ENCODE measurements around the gene RAB3IP.
"Not testable (repeated sequence)": the region's sequence is repeated elsewhere in the genome, so short reads cannot be mapped to it uniquely, and the experiment has no call there.

Gene RAB3IP

DNA sequence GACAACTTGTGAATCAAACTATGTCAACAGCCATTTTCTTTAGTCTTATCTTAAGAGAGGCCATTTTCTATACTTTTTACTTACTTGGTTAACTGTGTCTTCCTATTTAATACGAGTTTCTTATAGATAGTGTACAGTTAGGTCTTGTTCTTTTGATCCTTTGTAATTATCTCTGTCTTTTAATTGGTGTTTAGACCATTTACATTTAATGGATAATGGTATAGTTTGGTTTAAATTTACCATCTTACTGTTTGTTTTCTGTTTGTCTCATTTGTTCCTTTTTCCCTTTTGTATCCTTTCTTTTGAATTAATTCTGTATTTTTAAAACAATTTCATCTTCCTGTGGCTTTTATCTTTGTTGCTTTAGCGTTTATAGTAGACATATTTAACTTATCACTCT, 19.4 kb downstream of the RAB3IP start:
- no peak for DNase-seq

GRCh38 chr12:69759581-69759980, 20.9 kb downstream of the RAB3IP start:
- DNase-seq = not testable (repeated sequence)

DNA sequence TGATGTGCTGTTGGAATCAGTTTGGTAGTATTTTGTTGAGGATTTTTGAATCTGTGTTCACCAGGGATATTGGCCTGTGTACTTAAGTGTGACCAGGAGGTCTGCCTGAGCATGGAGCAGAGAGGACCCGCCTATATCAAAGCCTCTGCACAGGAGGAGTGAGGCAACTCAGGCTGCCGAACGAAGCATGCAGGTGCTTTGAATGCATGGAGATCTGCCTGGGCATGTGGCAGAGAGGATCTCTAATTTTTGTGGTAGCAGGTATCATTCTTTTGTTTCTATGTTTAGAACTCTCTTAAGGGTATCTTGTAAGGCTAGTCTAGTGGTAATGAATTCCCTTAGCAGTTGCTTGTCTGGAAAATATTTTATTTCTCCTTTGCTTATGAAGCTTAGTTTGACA, 26.9 kb downstream of the RAB3IP start:
- DNase-seq = no peak

- no peak for DNase-seq
Observed at GRCh38 chr12:69766260-69766659, 27.6 kb downstream of the RAB3IP start.

DNA sequence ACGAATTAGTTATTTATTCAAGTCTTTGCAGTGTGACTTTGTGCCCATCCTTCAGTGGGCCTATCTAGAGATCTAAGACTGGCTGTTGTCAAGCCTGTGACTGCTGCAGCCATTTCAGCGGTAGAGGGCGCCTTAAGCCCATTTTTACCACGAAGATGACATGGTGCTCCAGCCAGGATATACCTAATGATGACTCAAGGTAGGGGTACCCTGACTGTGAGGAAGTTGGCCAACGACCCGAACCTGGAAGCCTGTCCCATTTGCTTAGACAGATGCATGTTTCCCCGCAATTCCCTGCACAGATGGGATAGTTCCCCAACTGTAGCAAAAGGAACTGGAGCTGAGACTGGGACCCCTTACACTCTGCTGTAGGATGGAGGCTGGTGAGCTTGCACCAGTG, 41.3 kb downstream of the RAB3IP start:
- DNase-seq = peak; percentile 57

GRCh38 chr12:69783365-69783764, 44.7 kb downstream of the RAB3IP start:
- no peak for DNase-seq

DNA sequence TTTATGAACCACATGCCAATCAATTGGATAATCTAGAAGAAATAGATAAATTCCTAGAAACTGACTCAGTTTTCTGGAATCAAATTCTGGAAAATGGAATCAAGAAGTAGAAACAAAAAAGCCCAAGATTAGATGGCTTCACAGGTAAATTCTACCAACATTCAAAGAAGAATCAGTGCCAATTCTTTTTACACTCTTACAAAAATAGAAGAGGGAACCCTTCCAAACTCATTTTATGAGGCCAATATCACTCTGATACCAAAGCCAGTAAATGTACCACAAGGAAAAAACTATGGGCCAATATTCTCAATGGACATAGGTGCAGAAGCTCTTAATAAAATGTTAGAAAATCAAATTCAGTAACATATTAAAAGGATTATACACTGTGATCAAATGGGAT, 50.7 kb downstream of the RAB3IP start:
- no peak for DNase-seq

- no peak for DNase-seq
Observed at GRCh38 chr12:69792533-69792932, 53.9 kb downstream of the RAB3IP start.

DNA sequence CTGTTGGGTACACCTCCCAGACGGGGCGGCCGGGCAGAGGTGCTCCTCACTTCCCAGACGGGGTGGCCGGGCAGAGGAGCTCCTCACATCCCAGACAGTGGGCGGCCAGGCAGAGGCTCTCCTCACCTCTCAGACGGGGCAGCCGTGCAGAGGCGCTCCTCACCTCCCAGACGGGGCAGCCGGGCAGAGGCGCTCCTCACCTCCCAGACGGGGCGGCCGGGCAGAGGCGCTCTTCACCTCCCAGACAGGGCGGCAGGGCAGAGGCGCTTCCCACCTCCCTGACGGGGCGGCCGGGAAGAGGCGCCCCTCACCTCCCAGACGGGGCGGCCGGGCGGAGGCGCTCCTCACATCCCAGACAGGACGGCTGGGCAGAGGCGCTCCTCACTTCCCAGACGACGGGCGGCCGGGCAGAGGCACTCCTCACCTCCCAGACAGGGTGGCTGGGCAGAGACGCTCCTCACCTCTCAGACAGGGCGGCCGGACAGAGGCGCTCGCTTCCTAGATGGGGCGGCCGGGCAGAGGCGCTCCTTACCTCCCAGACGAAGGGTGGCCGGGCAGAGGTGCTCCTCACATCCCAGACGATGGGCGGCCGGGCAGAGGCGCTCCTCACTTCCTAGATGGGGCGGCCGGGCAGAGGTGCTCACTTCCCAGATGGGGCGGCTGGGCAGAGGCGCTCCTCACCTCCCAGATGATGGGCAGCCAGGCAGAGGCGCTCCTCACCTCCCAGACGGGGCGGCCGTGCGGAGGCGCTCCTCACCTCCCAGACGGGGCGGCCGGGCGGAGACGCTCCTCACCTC, 68.6 kb downstream of the RAB3IP start:
- DNase-seq = not testable (repeated sequence)

- DNase-seq = no peak
Observed at GRCh38 chr12:69810870-69811498, 72.3 kb downstream of the RAB3IP start.

DNA sequence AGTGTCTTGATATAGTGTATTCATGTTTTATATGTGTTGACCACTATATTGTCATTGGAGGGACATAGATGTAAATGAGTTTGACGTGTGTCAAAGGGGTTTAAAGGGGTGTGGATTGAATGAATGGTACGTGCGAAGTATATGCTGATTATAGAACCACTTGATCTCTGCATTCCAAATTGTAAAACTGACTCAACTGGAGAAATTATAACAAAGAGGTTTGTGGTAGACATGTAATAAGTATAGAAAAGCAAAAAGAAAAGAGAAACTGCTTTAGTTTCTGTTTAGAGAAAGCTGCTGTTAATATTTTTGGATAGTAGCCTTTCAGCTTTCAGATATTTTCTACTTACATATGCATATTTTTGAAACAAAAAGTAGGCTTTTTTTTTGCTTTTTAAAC, 77.4 kb downstream of the RAB3IP start:
- DNase-seq = no peak

DNA sequence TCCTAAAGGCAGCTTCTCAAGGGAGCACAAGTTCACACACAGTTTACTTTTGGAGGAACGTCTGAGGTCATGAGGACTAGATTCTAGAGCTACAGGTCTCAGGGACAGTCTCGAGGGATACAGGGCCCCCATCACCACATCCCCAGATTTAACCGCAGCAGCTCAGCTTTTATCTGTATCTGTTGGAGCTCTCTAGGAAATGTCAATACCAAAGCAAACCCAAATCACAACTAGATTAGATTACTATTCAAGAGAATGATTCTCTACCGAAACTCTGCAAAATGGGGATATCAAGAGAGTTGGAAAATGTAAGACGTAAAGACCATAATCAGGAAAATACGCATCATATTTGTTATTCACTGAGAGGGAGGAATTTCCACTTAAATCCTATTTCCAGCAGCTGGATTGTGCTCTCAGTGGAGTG, 82.4 kb downstream of the RAB3IP start:
- no peak for DNase-seq

DNA sequence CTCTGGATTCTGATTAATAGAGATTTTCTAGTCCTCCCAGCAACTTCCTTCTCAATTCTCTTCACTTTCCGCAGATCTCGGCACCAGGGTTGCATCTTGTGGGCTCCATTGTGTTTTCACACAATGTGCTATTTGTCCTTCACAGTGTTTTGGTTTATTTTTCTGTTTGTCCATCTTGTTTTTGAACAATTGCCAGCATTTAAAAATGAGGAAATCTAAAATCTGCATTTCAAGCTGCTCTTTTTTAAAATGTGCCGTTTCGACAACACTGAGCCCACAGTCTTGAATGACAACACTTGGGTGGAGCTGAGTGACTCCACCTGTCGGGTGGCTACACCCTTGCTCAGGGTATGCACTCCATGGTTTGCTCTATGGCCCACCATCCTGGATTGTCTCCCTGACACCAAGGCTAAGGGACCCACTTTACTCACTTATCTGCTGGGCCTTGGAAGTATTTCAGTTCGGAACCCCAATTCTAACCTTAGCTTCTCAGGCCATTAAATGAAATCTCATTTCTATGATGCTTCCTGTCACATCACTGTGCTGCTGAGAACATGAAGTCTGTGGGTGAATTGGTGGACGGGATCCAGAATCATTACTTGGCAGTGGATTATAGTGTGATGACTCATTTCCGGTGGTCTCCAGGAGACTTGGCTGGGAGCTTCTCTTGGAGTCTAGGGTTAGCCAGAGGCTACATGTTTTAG, 82.9 kb downstream of the RAB3IP start:
- DNase-seq = peak; percentile 93

- DNase-seq = no peak
Observed at GRCh38 chr12:69822201-69822860, 83.7 kb downstream of the RAB3IP start.

GRCh38 chr12:69824028-69824427, 85.4 kb downstream of the RAB3IP start:
- DNase-seq = no peak

DNA sequence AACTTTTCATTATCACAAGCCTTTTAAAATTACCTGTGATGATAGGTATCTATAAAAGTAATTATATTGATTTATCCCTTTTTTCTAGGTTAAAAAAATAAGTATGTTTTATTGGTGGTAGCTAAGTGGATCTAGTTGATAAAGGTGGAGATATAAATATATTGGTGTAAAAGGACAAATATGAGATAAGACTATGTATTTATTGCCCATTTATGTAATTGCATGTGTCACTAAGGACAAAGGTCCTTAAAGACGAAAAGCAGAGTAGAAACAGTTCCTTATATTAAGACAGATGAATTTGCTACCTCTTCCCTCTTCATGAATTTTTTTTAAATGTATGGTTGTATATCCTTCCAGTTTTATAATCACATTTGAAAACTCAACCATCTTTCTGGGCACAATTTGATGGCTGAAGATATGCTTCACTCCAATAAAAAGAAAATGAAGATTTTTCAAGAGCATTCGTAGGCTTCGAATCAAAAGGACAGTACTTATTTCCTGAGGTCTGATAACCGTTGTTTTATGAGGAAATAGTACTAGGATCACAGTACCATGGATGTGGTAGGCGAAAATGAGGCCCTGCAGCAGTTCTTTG, 86.4 kb downstream of the RAB3IP start, which contains the start of gene MYRFL:
TSS of gene MYRFL (plus strand) at position 262 of the 595 bp plus-strand sequence. CDS start at position 553, 291 bp downstream.
- DNase-seq = no peak

DNA sequence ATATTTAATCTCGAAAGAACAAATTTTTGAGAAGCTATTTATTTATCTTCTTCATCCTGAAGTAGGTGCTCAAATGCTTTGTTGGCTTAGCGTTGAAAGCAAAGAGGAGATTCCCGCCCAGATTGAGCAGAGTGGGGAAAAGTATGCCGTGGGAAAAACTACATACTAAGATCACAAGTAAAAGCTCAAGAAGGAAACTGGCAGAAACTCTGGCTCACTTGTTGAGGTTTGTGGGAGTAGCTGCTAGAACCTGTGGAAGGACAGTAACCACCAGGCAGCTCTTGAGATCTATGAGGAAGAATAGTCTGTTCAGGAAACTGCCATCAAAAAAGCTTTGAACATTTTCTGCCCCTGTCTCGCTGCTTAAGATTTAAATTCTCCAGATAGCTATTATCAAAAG, 90.2 kb downstream of the RAB3IP start:
- DNase-seq = no peak

DNA sequence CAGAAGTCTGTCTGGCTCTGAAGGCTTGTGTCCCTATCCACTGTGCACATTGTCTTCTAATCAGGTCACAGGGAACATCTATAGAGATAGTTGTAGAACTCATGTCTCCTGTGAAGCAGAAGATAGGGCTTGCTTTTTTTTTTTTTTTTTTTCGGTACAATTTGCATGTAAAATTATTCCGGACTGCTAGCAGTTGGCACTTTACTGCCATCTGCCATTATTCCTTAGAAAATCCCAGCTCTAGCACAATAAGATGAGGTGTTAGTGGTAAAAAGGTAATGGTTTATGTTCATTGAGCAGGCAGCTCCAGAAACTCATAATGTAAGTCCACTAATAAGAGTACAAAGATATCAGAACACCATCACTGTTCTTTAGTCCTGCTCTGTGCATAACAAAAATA, 95.0 kb downstream of the RAB3IP start:
- DNase-seq = no peak

- DNase-seq = no peak
Observed at GRCh38 chr12:69834147-69834546, 95.5 kb downstream of the RAB3IP start.

DNA sequence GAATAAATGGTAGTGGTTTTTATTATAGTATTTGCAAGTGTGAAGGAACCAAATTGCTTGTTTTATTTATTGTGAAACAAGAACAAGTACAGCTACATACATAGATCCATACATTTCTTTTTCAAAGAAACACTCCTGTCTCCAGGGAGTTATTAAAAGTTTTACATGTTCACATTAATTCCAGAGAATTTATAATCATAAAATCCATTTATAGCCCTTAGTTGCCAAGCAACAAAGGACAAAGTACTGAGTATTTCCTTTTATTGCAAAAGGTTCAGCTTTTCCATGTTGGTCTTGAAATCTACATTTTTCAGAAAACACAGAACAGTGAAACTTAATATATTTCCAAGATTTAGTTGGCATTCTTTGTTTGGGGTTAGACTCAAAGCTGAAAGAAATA, 95.9 kb downstream of the RAB3IP start:
- DNase-seq = no peak

DNA sequence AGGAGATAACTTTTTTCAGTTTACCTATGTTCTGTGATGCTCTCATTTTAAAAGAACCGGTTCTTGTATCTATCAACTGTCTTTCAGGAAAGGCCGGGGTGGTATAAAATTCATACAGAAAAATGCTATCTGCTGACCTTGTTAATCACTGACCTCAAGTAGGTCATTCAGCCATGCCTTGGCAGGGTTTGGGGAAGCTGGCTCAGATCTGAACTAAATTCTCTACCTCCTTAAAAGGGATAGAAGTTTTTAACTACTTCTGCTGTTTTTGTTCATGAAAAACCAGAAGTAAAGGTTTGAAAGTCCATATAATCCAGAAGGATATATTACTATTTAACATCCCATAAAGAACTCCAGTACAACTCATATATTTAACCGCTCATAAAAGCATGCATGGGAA, 96.4 kb downstream of the RAB3IP start:
- DNase-seq = no peak

DNA sequence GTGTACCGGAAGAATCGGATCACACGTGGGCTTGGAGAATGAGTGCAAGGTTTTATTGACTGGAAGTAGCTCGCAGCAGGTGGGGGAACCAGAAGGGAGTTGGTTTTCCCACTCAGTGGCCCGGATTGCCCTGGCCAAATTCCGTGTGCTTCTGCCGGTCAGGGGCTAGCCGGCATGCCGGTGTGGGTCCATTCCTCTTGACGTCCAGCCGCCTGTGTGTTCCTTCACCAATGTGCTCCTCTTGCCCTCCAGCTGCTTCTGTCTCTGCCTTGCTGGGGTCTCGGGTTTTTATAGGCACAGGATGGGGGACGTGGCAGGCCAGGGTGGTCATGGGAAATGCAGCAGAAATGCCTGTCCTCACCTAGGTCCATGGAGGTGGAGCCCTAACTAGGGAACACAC, 97.4 kb downstream of the RAB3IP start:
- no peak for DNase-seq

- no peak for DNase-seq
Observed at GRCh38 chr12:69837191-69837590, 98.5 kb downstream of the RAB3IP start.
